Astrocyte (in vitro differentiated cells and primary cell): Measurements from ENCODE around the gene XPNPEP1. TPM values are rescaled to one million over a fixed set of nuclear protein-coding genes. Genes with fewer than 3 reads are reported as not detected.

Experiments
- DNase-seq: peaks from one replicate; pipeline ENCODE4 v3.0.0-alpha.2; 2010; ENCODE audit warnings: low read depth
- FAIRE-seq: peaks from 2 replicates; lab custom pipeline; 2011; peaks lifted over from hg19 to GRCh38; lab: Jason Lieb, UNC
- H2AFZ ChIP-seq: 2 replicates; pipeline ENCODE4 v1.6.0; 2012; ENCODE audit warnings: low read depth, low read length, inconsistent platforms
- H3K27ac ChIP-seq: 2 replicates; pipeline ENCODE4 v1.5.1; 2011; ENCODE audit warnings: low read depth, low read length, inconsistent platforms
- H3K27me3 ChIP-seq: 2 replicates; pipeline ENCODE4 v1.6.0; 2011; ENCODE audit warnings: low read length, inconsistent platforms; ENCODE audit not compliant: insufficient read depth
- H3K36me3 ChIP-seq: 2 replicates; pipeline ENCODE4 v1.5.1; 2011; ENCODE audit warnings: low read length, inconsistent platforms; ENCODE audit not compliant: insufficient read depth
- H3K4me1 ChIP-seq: 2 replicates; pipeline ENCODE4 v1.5.1; 2011; ENCODE audit warnings: low read length, inconsistent platforms; ENCODE audit not compliant: insufficient read depth
- H3K4me2 ChIP-seq: 2 replicates; pipeline ENCODE4 v1.6.0; 2012; ENCODE audit warnings: low read length, inconsistent platforms
- H3K4me3 ChIP-seq: 2 replicates; pipeline ENCODE4 v1.5.1; 2011; ENCODE audit warnings: low read depth, mild to moderate bottlenecking, low read length, inconsistent platforms; ENCODE audit not compliant: insufficient read depth
- H3K79me2 ChIP-seq: 2 replicates; pipeline ENCODE4 v1.6.0; 2012; ENCODE audit warnings: mild to moderate bottlenecking, low read length, inconsistent platforms; ENCODE audit not compliant: insufficient read depth
- H3K9ac ChIP-seq: 2 replicates; pipeline ENCODE4 v1.6.0; 2012; ENCODE audit warnings: mild to moderate bottlenecking, low read length, inconsistent platforms
- H3K9me3 ChIP-seq: 2 replicates; pipeline ENCODE4 v1.5.1; 2012; ENCODE audit warnings: low read depth, mild to moderate bottlenecking, low read length, inconsistent platforms; ENCODE audit not compliant: insufficient read depth
- H4K20me1 ChIP-seq: 2 replicates; pipeline ENCODE4 v1.6.0; 2012; ENCODE audit warnings: low read length, inconsistent platforms; ENCODE audit not compliant: insufficient read depth
- H3K27ac Mint-ChIP-seq: one replicate; pipeline ENCODE4 v1.8.0; 2021; ENCODE audit warnings: mild to moderate bottlenecking, mixed read lengths; ENCODE audit not compliant: unreplicated experiment
- H3K27me3 Mint-ChIP-seq: one replicate; pipeline ENCODE4 v1.8.0; 2021; ENCODE audit warnings: low read depth, mixed read lengths; ENCODE audit not compliant: unreplicated experiment
- H3K36me3 Mint-ChIP-seq: one replicate; pipeline ENCODE4 v1.8.0; 2021; ENCODE audit warnings: low read depth, mixed read lengths; ENCODE audit not compliant: unreplicated experiment
- H3K4me1 Mint-ChIP-seq: one replicate; pipeline ENCODE4 v1.8.0; 2021; ENCODE audit warnings: low read depth, mixed read lengths; ENCODE audit not compliant: unreplicated experiment
- H3K4me3 Mint-ChIP-seq: one replicate; pipeline ENCODE4 v1.8.0; 2021; ENCODE audit warnings: mild to moderate bottlenecking, moderate library complexity, mixed read lengths; ENCODE audit not compliant: unreplicated experiment
- H3K9me3 Mint-ChIP-seq: one replicate; pipeline ENCODE4 v1.8.0; 2021; ENCODE audit warnings: mild to moderate bottlenecking, mixed read lengths; ENCODE audit not compliant: unreplicated experiment
- EZH2 ChIP-seq: IDR thresholded peaks from 2 replicates; pipeline ENCODE4 v1.6.1; 2012; ENCODE audit warnings: mild to moderate bottlenecking, low read length, inconsistent platforms; ENCODE audit not compliant: insufficient read depth
- total RNA-seq: library from RNA; stranded (reverse); gene quantifications from 2 replicates; pipeline ENCODE4 v1.2.1, GENCODE V29; 2021
- TF ChIP-seq, protein P1 (sequence below): IDR thresholded peaks from 2 replicates; pipeline ENCODE4 v1.5.1; 2011; ENCODE audit warnings: low read depth, mild to moderate bottlenecking, inconsistent platforms, low read length, moderate library complexity; ENCODE audit not compliant: insufficient read depth

Gene XPNPEP1
- total RNA-seq, 1 donor from 2014 or later = 100 TPM

DNA sequence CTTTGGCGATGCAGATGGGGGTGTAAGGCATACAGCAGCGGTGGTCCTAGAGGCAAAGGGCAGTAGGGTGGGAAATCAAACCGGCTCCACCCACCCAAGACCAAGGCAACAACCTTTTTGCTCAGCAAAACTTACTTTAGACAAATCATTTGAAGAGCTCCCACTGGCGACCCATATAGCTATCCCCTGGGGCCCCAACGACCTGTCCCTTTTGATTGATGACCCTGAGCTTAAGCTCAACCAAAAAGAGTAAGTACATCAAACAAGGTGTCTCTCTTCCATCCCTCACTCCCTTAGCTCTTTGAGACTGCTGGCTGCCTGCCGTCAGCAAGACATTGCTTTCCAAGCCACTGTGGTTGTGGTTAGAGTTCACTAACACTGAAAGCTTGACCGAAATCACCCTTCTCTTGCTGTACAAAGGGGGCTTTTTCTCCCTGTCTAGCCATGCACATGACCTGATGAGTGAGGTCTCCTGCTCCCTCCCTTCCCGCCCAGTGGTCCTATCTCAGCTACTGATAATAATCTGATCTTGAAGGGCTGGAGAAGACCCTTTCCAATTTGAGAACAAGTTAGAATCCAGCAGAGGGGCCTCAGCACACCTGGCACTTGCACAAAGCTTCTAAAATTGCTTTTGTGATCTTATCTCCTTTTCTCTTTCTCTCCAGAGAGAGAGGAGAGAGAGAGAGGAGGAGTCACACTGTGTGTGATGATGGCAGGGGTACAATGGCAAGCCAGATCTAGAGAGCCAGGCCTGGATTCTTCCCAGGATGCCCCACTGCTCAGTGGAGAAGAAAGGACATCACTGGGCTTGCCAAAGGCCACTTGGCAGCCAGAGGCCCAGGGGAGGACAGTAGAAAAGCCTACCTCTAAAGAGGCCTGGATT is 42.2 kb downstream of the XPNPEP1 start:
- H3K9me3 ChIP-seq = no peaks in the 10 kb centered on the region
- H3K27me3 ChIP-seq = no peaks in the 10 kb centered on the region
- no peak overlapping the region for H3K27ac ChIP-seq
- no peak overlapping the region for H3K4me2 ChIP-seq
- H3K27me3 Mint-ChIP-seq = no peaks in the 10 kb centered on the region
- H3K4me1 ChIP-seq = peaks cover 13% of the 10 kb centered on the region
- FAIRE-seq (no peak), DNase-seq (peak; percentile 66)
- peaks cover 38% of the 10 kb centered on the region for H3K36me3 ChIP-seq
- H3K4me3 ChIP-seq = no peak overlapping the region
- TF ChIP-seq, protein P1, sequence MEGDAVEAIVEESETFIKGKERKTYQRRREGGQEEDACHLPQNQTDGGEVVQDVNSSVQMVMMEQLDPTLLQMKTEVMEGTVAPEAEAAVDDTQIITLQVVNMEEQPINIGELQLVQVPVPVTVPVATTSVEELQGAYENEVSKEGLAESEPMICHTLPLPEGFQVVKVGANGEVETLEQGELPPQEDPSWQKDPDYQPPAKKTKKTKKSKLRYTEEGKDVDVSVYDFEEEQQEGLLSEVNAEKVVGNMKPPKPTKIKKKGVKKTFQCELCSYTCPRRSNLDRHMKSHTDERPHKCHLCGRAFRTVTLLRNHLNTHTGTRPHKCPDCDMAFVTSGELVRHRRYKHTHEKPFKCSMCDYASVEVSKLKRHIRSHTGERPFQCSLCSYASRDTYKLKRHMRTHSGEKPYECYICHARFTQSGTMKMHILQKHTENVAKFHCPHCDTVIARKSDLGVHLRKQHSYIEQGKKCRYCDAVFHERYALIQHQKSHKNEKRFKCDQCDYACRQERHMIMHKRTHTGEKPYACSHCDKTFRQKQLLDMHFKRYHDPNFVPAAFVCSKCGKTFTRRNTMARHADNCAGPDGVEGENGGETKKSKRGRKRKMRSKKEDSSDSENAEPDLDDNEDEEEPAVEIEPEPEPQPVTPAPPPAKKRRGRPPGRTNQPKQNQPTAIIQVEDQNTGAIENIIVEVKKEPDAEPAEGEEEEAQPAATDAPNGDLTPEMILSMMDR = no peak
- no peak for TF ChIP-seq EZH2
- H2AFZ ChIP-seq = no peak overlapping the region
- H3K9me3 Mint-ChIP-seq = no peaks in the 10 kb centered on the region
- H3K27ac Mint-ChIP-seq = no peak overlapping the region
- peaks cover 27% of the 10 kb centered on the region for H3K36me3 Mint-ChIP-seq
- no peak overlapping the region for H3K4me3 Mint-ChIP-seq
- H3K9ac ChIP-seq = no peak overlapping the region
- H3K4me1 Mint-ChIP-seq = peaks cover 24% of the 10 kb centered on the region
- H4K20me1 ChIP-seq = no peaks in the 10 kb centered on the region
- H3K79me2 ChIP-seq = no peaks in the 10 kb centered on the region

DNA sequence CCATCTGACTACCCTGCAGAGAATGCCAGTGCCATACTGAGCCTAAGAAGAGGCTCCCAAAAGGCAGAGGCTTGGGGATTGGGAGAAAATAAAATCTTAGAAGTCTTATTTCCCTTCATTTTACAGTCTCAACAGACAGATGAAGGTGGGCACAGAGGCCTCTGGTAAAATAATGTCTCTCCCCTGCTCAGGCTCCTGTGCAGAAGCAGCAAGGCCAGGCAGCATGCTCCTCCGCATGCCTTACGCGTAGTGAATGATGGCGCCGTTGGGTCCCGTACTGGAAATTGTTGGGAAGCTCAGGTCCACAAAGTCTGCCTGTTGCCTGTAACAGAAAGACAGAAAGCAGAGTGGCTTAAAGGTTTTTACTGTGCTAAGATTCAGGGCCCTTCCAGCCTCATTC is 45.8 kb downstream of the XPNPEP1 start:
- Histone ChIP-seq H3K27me3 (no peaks in the 10 kb centered on the region), H3K4me3 (no peak overlapping the region), H2AFZ (no peak overlapping the region), H3K27ac (no peak overlapping the region), H3K79me2 (no peaks in the 10 kb centered on the region), H3K4me1 (no peaks in the 10 kb centered on the region), H3K36me3 (peaks cover 42% of the 10 kb centered on the region), H3K9me3 (no peaks in the 10 kb centered on the region), H3K9ac (no peak overlapping the region), H3K4me2 (no peak overlapping the region), H4K20me1 (no peaks in the 10 kb centered on the region)
- no peaks in the 10 kb centered on the region for H3K27me3 Mint-ChIP-seq
- TF ChIP-seq, protein P1 = no peak
- no peak for TF ChIP-seq EZH2
- FAIRE-seq = no peak
- no peak overlapping the region for H3K4me3 Mint-ChIP-seq
- H3K36me3 Mint-ChIP-seq = peaks cover 31% of the 10 kb centered on the region
- no peak overlapping the region for H3K27ac Mint-ChIP-seq
- no peaks in the 10 kb centered on the region for H3K9me3 Mint-ChIP-seq
- H3K4me1 Mint-ChIP-seq = no peaks in the 10 kb centered on the region
- no peak for DNase-seq
